ENCODE data around the gene SPATA13. TPM values are rescaled to one million over a fixed set of nuclear protein-coding genes. Genes with fewer than 3 reads are reported as not detected.
A peak's percentile ranks its signal among the peaks of the same experiment; 100 is the strongest.
"Not testable (repeated sequence)": the region's sequence is repeated elsewhere in the genome, so short reads cannot be mapped to it uniquely, and the experiment has no call there.

The SPATA13 gene
- total RNA-seq, 1 donor from 2014 or later = 7.6 TPM

GRCh38 chr13:24284889-24285565, 124.5 kb downstream of the SPATA13 start:
- ATAC-seq (no peak), DNase-seq (no peak)
- intact Hi-C loops (cut with micrococcal nuclease) = no loop called here

- intact Hi-C loops (cut with micrococcal nuclease) = no loop called here
- ATAC-seq (no peak), DNase-seq (no peak)
Observed at GRCh38 chr13:24286624-24287023, 126.1 kb downstream of the SPATA13 start.

GRCh38 chr13:24287748-24288287, 127.3 kb downstream of the SPATA13 start:
- intact Hi-C loops (cut with micrococcal nuclease) = no loop called here
- ATAC-seq (no peak), DNase-seq (no peak)

GRCh38 chr13:24288870-24289269, 128.3 kb downstream of the SPATA13 start:
- intact Hi-C loops (cut with micrococcal nuclease) = no loop called here
- DNase-seq = no peak
- no peak for ATAC-seq

- DNase-seq (no peak), ATAC-seq (no peak)
Observed at GRCh38 chr13:24290280-24290932, 129.9 kb downstream of the SPATA13 start.

GRCh38 chr13:24292481-24292880, 132.0 kb downstream of the SPATA13 start:
- DNase-seq (no peak), ATAC-seq (no peak)

More at GRCh38 chr13:24290280-24290932, 129.9 kb downstream of the SPATA13 start:
- intact Hi-C loops (cut with micrococcal nuclease) = no loop called here

GRCh38 chr13:24293746-24294145, 133.2 kb downstream of the SPATA13 start:
- no peak for DNase-seq
- ATAC-seq = no peak
- intact Hi-C loops (cut with micrococcal nuclease) = no loop called here

More at GRCh38 chr13:24292481-24292880, 132.0 kb downstream of the SPATA13 start:
- intact Hi-C loops (cut with micrococcal nuclease) = no loop called here

- ATAC-seq (no peak), DNase-seq (no peak)
- intact Hi-C loops (cut with micrococcal nuclease) = no loop called here
Observed at GRCh38 chr13:24299488-24300114, 139.1 kb downstream of the SPATA13 start.

GRCh38 chr13:24301434-24301833, 140.9 kb downstream of the SPATA13 start:
- ATAC-seq (no peak), DNase-seq (no peak)
- intact Hi-C loops (cut with micrococcal nuclease) = no loop called here

GRCh38 chr13:24301911-24302310, 141.4 kb downstream of the SPATA13 start:
- intact Hi-C loops (cut with micrococcal nuclease) = no loop called here
- ATAC-seq = no peak
- no peak for DNase-seq

GRCh38 chr13:24304620-24305019, 144.1 kb downstream of the SPATA13 start:
- no peak for ATAC-seq
- no peak for DNase-seq
- intact Hi-C loops (cut with micrococcal nuclease) = no loop called here

GRCh38 chr13:24306632-24307031, 146.1 kb downstream of the SPATA13 start:
- intact Hi-C loops (cut with micrococcal nuclease) = no loop called here
- no peak for DNase-seq
- no peak for ATAC-seq

- DNase-seq (no peak), ATAC-seq (peak; percentile 55)
- intact Hi-C loops (cut with micrococcal nuclease) = no loop called here
Observed at GRCh38 chr13:24307211-24308067, 146.9 kb downstream of the SPATA13 start.

GRCh38 chr13:24308068-24308445, 147.5 kb downstream of the SPATA13 start:
- ATAC-seq (peak; percentile 38), DNase-seq (peak; percentile 39)
- intact Hi-C loops (cut with micrococcal nuclease) = no loop called here

- DNase-seq (no peak), ATAC-seq (no peak)
- intact Hi-C loops (cut with micrococcal nuclease) = no loop called here
Observed at GRCh38 chr13:24308488-24309020, 148.0 kb downstream of the SPATA13 start.

- ATAC-seq = peak; percentile 58
- DNase-seq; intact Hi-C loops (cut with micrococcal nuclease): not testable (repeated sequence)
Observed at GRCh38 chr13:24309300-24309699, 148.8 kb downstream of the SPATA13 start, which contains the start of gene C1QTNF9. Gene C1QTNF9, plus strand, starts transcription at chr13:24309580. Its CDS starts 6,424 bp downstream, at chr13:24316004.

- DNase-seq = no peak
- intact Hi-C loops (cut with micrococcal nuclease) = no loop called here
- ATAC-seq = no peak
Observed at GRCh38 chr13:24313439-24313838, 152.9 kb downstream of the SPATA13 start.

GRCh38 chr13:24317835-24318234, 157.3 kb downstream of the SPATA13 start:
- intact Hi-C loops (cut with micrococcal nuclease); ATAC-seq; DNase-seq: not testable (repeated sequence)

GRCh38 chr13:24318878-24319277, 158.4 kb downstream of the SPATA13 start:
- DNase-seq; ATAC-seq; intact Hi-C loops (cut with micrococcal nuclease): not testable (repeated sequence)
